ENCODE measurements around the gene TUBGCP2. TPM values are rescaled to one million over a fixed set of nuclear protein-coding genes. Genes with fewer than 3 reads are reported as not detected.

The TUBGCP2 gene
- polyA plus RNA-seq, 3 donors: 25.9 to 78.6 (median 39.3) TPM

GRCh38 chr10:133310789-133311188 lies 2.1 kb upstream of the TUBGCP2 start:
- Mint-ChIP-seq H3K36me3 (peaks cover 42 to 49% of the 10 kb centered on the region in 2 donors), H3K4me3 (no peak overlapping the region), H3K9me3 (peaks cover 0 to 3% (median 2%) of the 10 kb centered on the region in 7 donors), H3K27me3 (ENCODE audit: low read depth in 3 of 3) (peaks cover 2 to 7% (median 7%) of the 10 kb centered on the region in 3 donors), H3K4me1 (peaks cover 28% of the 10 kb centered on the region), H3K27ac (peak overlapping the region in 2 of 7 donors; percentile 30 to 50)
- Histone ChIP-seq H3K36me3 (replicated peaks in 1 of 2; ENCODE audit: control insufficient read depth in 1 of 2, insufficient read depth in 2 of 2, low read length in 2 of 2) (peaks cover 25 to 40% of the 10 kb centered on the region in 2 donors), H4K20me1 (ENCODE audit: insufficient read depth, low read length) (peaks cover 13% of the 10 kb centered on the region), H3K4me1 (ENCODE audit: control insufficient read depth in 1 of 2, insufficient read depth in 2 of 2, low read length in 2 of 2) (peaks cover 29 to 31% of the 10 kb centered on the region in 2 donors), H2AFZ (ENCODE audit: insufficient read depth, low read depth, low read length, poor library complexity, severe bottlenecking) (no peak overlapping the region), H3K27ac (ENCODE audit: low read depth in 1 of 2, low read length in 2 of 2) (no peak overlapping the region), H3K4me2 (replicated peaks; ENCODE audit: extremely low read depth, low read length, poor library complexity, severe bottlenecking) (no peak overlapping the region), H3K4me3 (replicated peaks in 1 of 3; ENCODE audit: low read depth in 2 of 3, low read length in 3 of 3) (no peak overlapping the region), H3K9ac (ENCODE audit: insufficient read depth, low read length, poor library complexity, severe bottlenecking) (no peak overlapping the region), H3K27me3 (ENCODE audit: control insufficient read depth in 2 of 2, insufficient read depth in 2 of 2, low read length in 2 of 2) (no peaks in the 10 kb centered on the region), H3K79me2 (ENCODE audit: insufficient read depth, low read length) (peaks cover 31% of the 10 kb centered on the region), H3K9me3 (replicated peaks in 1 of 2; ENCODE audit: control insufficient read depth in 1 of 2, insufficient read depth in 1 of 2, low read length in 2 of 2) (no peaks in the 10 kb centered on the region)
- DNase-seq: no peak
- intact Hi-C loops (cut with micrococcal nuclease): no loop called here
- TF ChIP-seq, protein P1, sequence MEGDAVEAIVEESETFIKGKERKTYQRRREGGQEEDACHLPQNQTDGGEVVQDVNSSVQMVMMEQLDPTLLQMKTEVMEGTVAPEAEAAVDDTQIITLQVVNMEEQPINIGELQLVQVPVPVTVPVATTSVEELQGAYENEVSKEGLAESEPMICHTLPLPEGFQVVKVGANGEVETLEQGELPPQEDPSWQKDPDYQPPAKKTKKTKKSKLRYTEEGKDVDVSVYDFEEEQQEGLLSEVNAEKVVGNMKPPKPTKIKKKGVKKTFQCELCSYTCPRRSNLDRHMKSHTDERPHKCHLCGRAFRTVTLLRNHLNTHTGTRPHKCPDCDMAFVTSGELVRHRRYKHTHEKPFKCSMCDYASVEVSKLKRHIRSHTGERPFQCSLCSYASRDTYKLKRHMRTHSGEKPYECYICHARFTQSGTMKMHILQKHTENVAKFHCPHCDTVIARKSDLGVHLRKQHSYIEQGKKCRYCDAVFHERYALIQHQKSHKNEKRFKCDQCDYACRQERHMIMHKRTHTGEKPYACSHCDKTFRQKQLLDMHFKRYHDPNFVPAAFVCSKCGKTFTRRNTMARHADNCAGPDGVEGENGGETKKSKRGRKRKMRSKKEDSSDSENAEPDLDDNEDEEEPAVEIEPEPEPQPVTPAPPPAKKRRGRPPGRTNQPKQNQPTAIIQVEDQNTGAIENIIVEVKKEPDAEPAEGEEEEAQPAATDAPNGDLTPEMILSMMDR (IDR thresholded peaks at IDR 0.05): no peak
- 95% methylated on average over 4 of the region's 8 CpGs for WGBS (ENCODE audit: insufficient coverage)

DNA sequence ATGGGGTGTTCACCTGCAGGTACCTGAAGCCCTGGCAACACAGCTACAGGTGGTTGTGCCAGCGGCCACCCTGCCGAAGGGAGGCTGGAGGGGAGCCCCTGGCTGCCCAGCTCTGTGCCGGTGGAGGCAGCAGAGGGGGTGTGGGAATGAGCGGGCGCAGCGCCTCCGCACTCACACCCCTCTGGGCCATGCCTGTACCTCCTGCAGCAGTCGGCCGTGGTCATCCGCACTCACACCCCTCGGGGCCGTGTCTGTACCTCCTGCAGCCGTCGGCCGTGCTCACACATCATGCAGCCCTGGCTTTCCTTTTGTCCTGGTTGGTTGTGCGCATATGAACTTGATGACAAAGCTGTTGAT lies 1.7 kb upstream of the TUBGCP2 start:
- WGBS (ENCODE audit: insufficient coverage): 98% methylated on average over 15 of the region's 16 CpGs
- peaks cover 34% of the 10 kb centered on the region for H3K79me2 ChIP-seq (ENCODE audit: insufficient read depth, low read length)
- Mint-ChIP-seq H3K27ac (peak overlapping the region in 2 of 7 donors; percentile 50 to 100), H3K36me3 (peaks cover 45 to 52% of the 10 kb centered on the region in 2 donors), H3K4me3 (no peak overlapping the region), H3K27me3 (ENCODE audit: low read depth in 3 of 3) (peaks cover 2 to 7% (median 6%) of the 10 kb centered on the region in 3 donors), H3K4me1 (peaks cover 32% of the 10 kb centered on the region), H3K9me3 (no peaks in the 10 kb centered on the region)
- no peak overlapping the region for H3K9ac ChIP-seq (ENCODE audit: insufficient read depth, low read length, poor library complexity, severe bottlenecking)
- no peaks in the 10 kb centered on the region for H3K27me3 ChIP-seq (ENCODE audit: control insufficient read depth in 2 of 2, insufficient read depth in 2 of 2, low read length in 2 of 2)
- H2AFZ ChIP-seq (ENCODE audit: insufficient read depth, low read depth, low read length, poor library complexity, severe bottlenecking): no peak overlapping the region
- no peak overlapping the region for H3K4me3 ChIP-seq (replicated peaks in 1 of 3; ENCODE audit: low read depth in 2 of 3, low read length in 3 of 3)
- intact Hi-C loops (cut with micrococcal nuclease): no loop called here
- H3K9me3 ChIP-seq (replicated peaks in 1 of 2; ENCODE audit: control insufficient read depth in 1 of 2, insufficient read depth in 1 of 2, low read length in 2 of 2): no peaks in the 10 kb centered on the region
- peaks cover 33 to 35% of the 10 kb centered on the region in 2 donors for H3K4me1 ChIP-seq (ENCODE audit: control insufficient read depth in 1 of 2, insufficient read depth in 2 of 2, low read length in 2 of 2)
- no peak for DNase-seq
- H3K36me3 ChIP-seq (replicated peaks in 1 of 2; ENCODE audit: control insufficient read depth in 1 of 2, insufficient read depth in 2 of 2, low read length in 2 of 2): peaks cover 25 to 40% of the 10 kb centered on the region in 2 donors
- peaks cover 13% of the 10 kb centered on the region for H4K20me1 ChIP-seq (ENCODE audit: insufficient read depth, low read length)
- H3K27ac ChIP-seq (ENCODE audit: low read depth in 1 of 2, low read length in 2 of 2): no peak overlapping the region
- H3K4me2 ChIP-seq (replicated peaks; ENCODE audit: extremely low read depth, low read length, poor library complexity, severe bottlenecking): no peak overlapping the region
- TF ChIP-seq, protein P1 (IDR thresholded peaks at IDR 0.05): no peak

Measured in CD14-positive monocyte (primary cell).